Heart left ventricle (tissue), 13 donors: ENCODE measurements around the gene FSHR.

ENCODE experiments used
- CTCF ChIP-seq, 12 donors: fragments of 200-600 bp; sonication (generic) in 4 of 12; IDR thresholded peaks; one replicate each; pipeline versions ENCODE4 v1.5.0 to v1.8.0; 2018 to 2022; ENCODE audit warnings: antibody characterized with exemption in 12 of 12, mild to moderate bottlenecking in 5 of 12
- POLR2A ChIP-seq, 2 donors: fragments of 450-650 bp; IDR thresholded peaks; one replicate each; pipeline ENCODE4 v1.6.1; 2017; ENCODE audit warnings: antibody characterized with exemption in 2 of 2, mild to moderate bottlenecking in 2 of 2, moderate library complexity in 2 of 2
- donor health status: ischemic (EF 13 %, LVEDD 7.1; RV severe dilation, severe dysfunction).
- donor health status: DM: no; HTN: yes; CAD: no.
- donor health status: DM: no; HTN: no; CAD: no.
- donor health status: ischemic (EF 25% LVEDD 6.9; RV normal size, moderate dysfunction).
- donor health status: ischemic (EF 25% LVEDD 5.7; RV mildly dilated, moderate dysfunction).
- donor health status: ischemic (EF 35%, LVEDD 5.7; RV mildly dilated, moderate dysfunction).
- donor health status: nonischemic (EF 11% LVEDD 7.7; RV severe dilation, severe dysfunction).
- donor health status: DM: yes; HTN: yes; CAD: no.
- donor health status: PGD.
- donor health status: ischemic (EF 29% LVEDD 5.4; RV normal size, mild dysfunction).
- donor health status: nonischemic (EF 23%, LVEDD 6.1; RV moderate dilation, normal function).

GRCh38 chr2:49037197-49037596, 117.1 kb downstream of the FSHR start:
- no peak for TF ChIP-seq CTCF (IDR thresholded peaks at IDR 0.05)
- TF ChIP-seq POLR2A (IDR thresholded peaks at IDR 0.05) = no peak
